ENCODE results near the gene CFAP46. TPM values are rescaled to one million over a fixed set of nuclear protein-coding genes. Genes with fewer than 3 reads are reported as not detected.

The CFAP46 gene
- total RNA-seq, 1 donor from 2014 or later = 1.3 TPM

DNA sequence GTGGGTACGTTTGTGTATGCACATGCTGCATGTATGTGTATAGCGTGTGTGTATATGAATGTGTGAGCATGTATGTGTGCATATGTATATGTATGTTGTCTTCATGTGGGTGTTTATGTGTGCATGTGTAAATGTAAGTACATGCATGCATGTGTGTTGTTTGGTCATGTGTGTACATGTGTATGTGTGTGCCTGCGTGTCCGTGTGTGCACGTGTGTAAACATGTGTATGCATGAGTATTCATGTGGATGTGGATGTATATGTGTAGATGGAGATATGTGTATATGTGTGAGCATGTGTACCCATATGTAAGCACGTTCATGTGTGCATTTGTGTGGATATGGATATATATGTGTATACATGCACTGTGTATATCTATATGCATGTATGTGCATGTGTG lies 5.5 kb upstream of the CFAP46 start:
- Histone ChIP-seq H3K4me3 (ENCODE audit: insufficient read depth, low read depth, low read length) (no peak overlapping the region), H3K27ac (ENCODE audit: low read depth, low read length) (no peak overlapping the region), H3K79me2 (ENCODE audit: insufficient read depth, low read length) (no peaks in the 10 kb centered on the region), H2AFZ (ENCODE audit: low read depth, low read length) (no peak overlapping the region), H3K9ac (ENCODE audit: low read length) (no peak overlapping the region), H3K27me3 (ENCODE audit: insufficient read depth, low read length) (peaks cover 22% of the 10 kb centered on the region), H3K36me3 (ENCODE audit: insufficient read depth, low read length) (no peaks in the 10 kb centered on the region), H4K20me1 (ENCODE audit: insufficient read depth, low read length) (no peaks in the 10 kb centered on the region), H3K4me2 (ENCODE audit: low read length) (no peak overlapping the region), H3K4me1 (ENCODE audit: insufficient read depth, low read length) (no peaks in the 10 kb centered on the region), H3K9me3 (ENCODE audit: insufficient read depth, low read depth, low read length) (no peaks in the 10 kb centered on the region)
- H3K4me1 Mint-ChIP-seq (ENCODE audit: low read depth, unreplicated experiment) = no peaks in the 10 kb centered on the region
- no peaks in the 10 kb centered on the region for H3K9me3 Mint-ChIP-seq (ENCODE audit: unreplicated experiment)
- H3K27me3 Mint-ChIP-seq (ENCODE audit: low read depth, unreplicated experiment) = peaks cover 63% of the 10 kb centered on the region
- H3K27ac Mint-ChIP-seq (ENCODE audit: unreplicated experiment) = no peak overlapping the region
- H3K4me3 Mint-ChIP-seq (ENCODE audit: unreplicated experiment) = no peak overlapping the region
- no peaks in the 10 kb centered on the region for H3K36me3 Mint-ChIP-seq (ENCODE audit: low read depth, unreplicated experiment)
- no peak for TF ChIP-seq EZH2 (IDR thresholded peaks at IDR 0.05; ENCODE audit: insufficient read depth, low read length)
- TF ChIP-seq, protein P1, sequence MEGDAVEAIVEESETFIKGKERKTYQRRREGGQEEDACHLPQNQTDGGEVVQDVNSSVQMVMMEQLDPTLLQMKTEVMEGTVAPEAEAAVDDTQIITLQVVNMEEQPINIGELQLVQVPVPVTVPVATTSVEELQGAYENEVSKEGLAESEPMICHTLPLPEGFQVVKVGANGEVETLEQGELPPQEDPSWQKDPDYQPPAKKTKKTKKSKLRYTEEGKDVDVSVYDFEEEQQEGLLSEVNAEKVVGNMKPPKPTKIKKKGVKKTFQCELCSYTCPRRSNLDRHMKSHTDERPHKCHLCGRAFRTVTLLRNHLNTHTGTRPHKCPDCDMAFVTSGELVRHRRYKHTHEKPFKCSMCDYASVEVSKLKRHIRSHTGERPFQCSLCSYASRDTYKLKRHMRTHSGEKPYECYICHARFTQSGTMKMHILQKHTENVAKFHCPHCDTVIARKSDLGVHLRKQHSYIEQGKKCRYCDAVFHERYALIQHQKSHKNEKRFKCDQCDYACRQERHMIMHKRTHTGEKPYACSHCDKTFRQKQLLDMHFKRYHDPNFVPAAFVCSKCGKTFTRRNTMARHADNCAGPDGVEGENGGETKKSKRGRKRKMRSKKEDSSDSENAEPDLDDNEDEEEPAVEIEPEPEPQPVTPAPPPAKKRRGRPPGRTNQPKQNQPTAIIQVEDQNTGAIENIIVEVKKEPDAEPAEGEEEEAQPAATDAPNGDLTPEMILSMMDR (IDR thresholded peaks at IDR 0.05; ENCODE audit: insufficient read depth, low read depth, low read length) = no peak
- DNase-seq (ENCODE audit: low read depth) (no peak), FAIRE-seq (no peak)

DNA sequence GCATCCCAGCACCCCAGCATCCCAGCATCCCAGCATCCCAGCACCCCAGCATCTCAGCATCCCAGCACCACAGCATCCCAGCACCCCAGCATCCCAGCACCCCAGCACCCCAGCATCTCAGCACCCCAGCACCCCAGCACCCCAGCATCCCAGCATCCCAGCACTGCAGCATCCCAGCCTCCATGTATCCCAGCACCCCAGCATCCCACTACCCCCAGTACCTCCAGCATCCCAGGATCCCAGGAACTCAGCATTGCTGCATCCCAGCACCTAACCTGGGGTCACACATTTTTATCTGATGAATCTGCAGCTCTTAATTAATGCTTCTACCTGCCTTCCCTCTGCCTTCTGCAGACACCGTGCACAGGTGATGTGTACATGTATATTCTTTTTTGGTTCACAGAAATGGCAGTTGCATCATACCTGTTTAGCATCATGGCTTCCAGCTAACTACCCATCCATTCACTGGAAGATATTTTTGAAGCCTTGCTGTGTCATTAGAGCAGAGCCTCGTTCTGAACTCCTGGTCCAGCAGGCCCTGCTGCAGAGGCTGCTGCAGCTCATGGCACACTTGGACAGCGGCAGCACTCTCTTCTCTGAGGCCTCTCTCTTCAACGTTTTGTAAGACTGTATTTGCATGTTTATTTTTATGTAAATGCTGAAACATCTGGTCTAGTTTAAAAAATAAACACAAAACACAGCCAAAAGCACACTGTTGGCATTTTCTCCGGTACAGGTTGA lies 4.6 kb upstream of the CFAP46 start:
- no peak overlapping the region for H3K9ac ChIP-seq (ENCODE audit: low read length)
- H3K9me3 ChIP-seq (ENCODE audit: insufficient read depth, low read depth, low read length) = no peaks in the 10 kb centered on the region
- no peaks in the 10 kb centered on the region for H4K20me1 ChIP-seq (ENCODE audit: insufficient read depth, low read length)
- no peak overlapping the region for H3K4me3 Mint-ChIP-seq (ENCODE audit: unreplicated experiment)
- no peaks in the 10 kb centered on the region for H3K4me1 ChIP-seq (ENCODE audit: insufficient read depth, low read length)
- FAIRE-seq (no peak), DNase-seq (ENCODE audit: low read depth) (no peak)
- H3K36me3 ChIP-seq (ENCODE audit: insufficient read depth, low read length) = no peaks in the 10 kb centered on the region
- H2AFZ ChIP-seq (ENCODE audit: low read depth, low read length) = no peak overlapping the region
- no peaks in the 10 kb centered on the region for H3K9me3 Mint-ChIP-seq (ENCODE audit: unreplicated experiment)
- H3K36me3 Mint-ChIP-seq (ENCODE audit: low read depth, unreplicated experiment) = no peaks in the 10 kb centered on the region
- H3K27ac ChIP-seq (ENCODE audit: low read depth, low read length) = no peak overlapping the region
- no peak overlapping the region for H3K4me2 ChIP-seq (ENCODE audit: low read length)
- no peak overlapping the region for H3K27ac Mint-ChIP-seq (ENCODE audit: unreplicated experiment)
- peaks cover 56% of the 10 kb centered on the region for H3K27me3 Mint-ChIP-seq (ENCODE audit: low read depth, unreplicated experiment)
- no peaks in the 10 kb centered on the region for H3K4me1 Mint-ChIP-seq (ENCODE audit: low read depth, unreplicated experiment)
- H3K4me3 ChIP-seq (ENCODE audit: insufficient read depth, low read depth, low read length) = no peak overlapping the region
- H3K27me3 ChIP-seq (ENCODE audit: insufficient read depth, low read length) = peaks cover 16% of the 10 kb centered on the region
- H3K79me2 ChIP-seq (ENCODE audit: insufficient read depth, low read length) = no peaks in the 10 kb centered on the region
- TF ChIP-seq, protein P1 (IDR thresholded peaks at IDR 0.05; ENCODE audit: insufficient read depth, low read depth, low read length) = no peak
- no peak for TF ChIP-seq EZH2 (IDR thresholded peaks at IDR 0.05; ENCODE audit: insufficient read depth, low read length)

DNA sequence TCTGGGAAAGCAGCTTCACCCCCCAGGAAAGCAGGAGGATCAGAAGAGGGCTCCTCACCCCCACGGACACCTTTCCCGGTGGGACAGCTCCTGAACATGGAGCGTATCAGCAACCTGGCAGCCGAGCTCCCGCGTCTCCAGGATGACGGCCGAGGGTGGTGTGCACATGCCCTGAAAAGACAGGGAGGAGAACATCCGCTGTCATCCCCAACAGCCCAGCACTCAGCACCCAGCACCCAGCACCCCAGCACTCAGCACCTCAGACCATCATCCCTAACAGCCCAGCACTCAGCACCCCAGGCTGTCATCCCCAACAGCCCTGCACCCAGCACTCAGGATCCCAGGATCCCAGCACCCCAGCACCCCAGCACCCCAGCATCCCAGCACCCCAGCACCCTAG lies 3.9 kb upstream of the CFAP46 start:
- H3K4me1 Mint-ChIP-seq (ENCODE audit: low read depth, unreplicated experiment) = no peaks in the 10 kb centered on the region
- no peaks in the 10 kb centered on the region for H3K4me1 ChIP-seq (ENCODE audit: insufficient read depth, low read length)
- DNase-seq (ENCODE audit: low read depth) (no peak), FAIRE-seq (no peak)
- no peak overlapping the region for H3K4me2 ChIP-seq (ENCODE audit: low read length)
- no peak overlapping the region for H2AFZ ChIP-seq (ENCODE audit: low read depth, low read length)
- H3K9me3 Mint-ChIP-seq (ENCODE audit: unreplicated experiment) = no peaks in the 10 kb centered on the region
- no peak overlapping the region for H3K4me3 Mint-ChIP-seq (ENCODE audit: unreplicated experiment)
- no peak overlapping the region for H3K27ac ChIP-seq (ENCODE audit: low read depth, low read length)
- H3K9ac ChIP-seq (ENCODE audit: low read length) = no peak overlapping the region
- no peaks in the 10 kb centered on the region for H4K20me1 ChIP-seq (ENCODE audit: insufficient read depth, low read length)
- TF ChIP-seq EZH2 (IDR thresholded peaks at IDR 0.05; ENCODE audit: insufficient read depth, low read length) = no peak
- TF ChIP-seq, protein P1 (IDR thresholded peaks at IDR 0.05; ENCODE audit: insufficient read depth, low read depth, low read length) = no peak
- no peak overlapping the region for H3K4me3 ChIP-seq (ENCODE audit: insufficient read depth, low read depth, low read length)
- no peaks in the 10 kb centered on the region for H3K36me3 ChIP-seq (ENCODE audit: insufficient read depth, low read length)
- H3K9me3 ChIP-seq (ENCODE audit: insufficient read depth, low read depth, low read length) = no peaks in the 10 kb centered on the region
- H3K27ac Mint-ChIP-seq (ENCODE audit: unreplicated experiment) = peak overlapping the region; percentile 11
- H3K27me3 Mint-ChIP-seq (ENCODE audit: low read depth, unreplicated experiment) = peaks cover 50% of the 10 kb centered on the region
- H3K79me2 ChIP-seq (ENCODE audit: insufficient read depth, low read length) = no peaks in the 10 kb centered on the region
- H3K27me3 ChIP-seq (ENCODE audit: insufficient read depth, low read length) = peaks cover 13% of the 10 kb centered on the region
- no peaks in the 10 kb centered on the region for H3K36me3 Mint-ChIP-seq (ENCODE audit: low read depth, unreplicated experiment)

Measured in astrocyte (in vitro differentiated cells and primary cell).